GM18861 (cell line): ENCODE measurements around the gene PVR.
"Not testable (repeated sequence)": the region's sequence is repeated elsewhere in the genome, so short reads cannot be mapped to it uniquely, and the experiment has no call there.

Experiments used
- ATAC-seq: cut with Tn5 transposase; IDR thresholded peaks from one replicate; pipeline ENCODE4 v1.9.1; 2021; ENCODE audit not compliant: unreplicated experiment

Gene PVR

GRCh38 chr19:44643605-44644401 lies at the start of gene PVR:
Gene PVR (plus strand): TSS chr19:44643910. CDS start chr19:44644097, 187 bp downstream.
- ATAC-seq, result no peak

- ATAC-seq, result no peak
Observed at GRCh38 chr19:44596428-44597130, 47.1 kb upstream of the PVR start.

GRCh38 chr19:44597131-44597491 lies 46.6 kb upstream of the PVR start:
- ATAC-seq, result no peak

- ATAC-seq, result no peak
Observed at GRCh38 chr19:44598355-44598754, 45.4 kb upstream of the PVR start.

GRCh38 chr19:44598880-44599279 lies 44.8 kb upstream of the PVR start:
- ATAC-seq, result no peak

GRCh38 chr19:44600466-44600865 lies 43.2 kb upstream of the PVR start:
- no peak for ATAC-seq

- no peak for ATAC-seq
Observed at GRCh38 chr19:44602081-44602480, 41.6 kb upstream of the PVR start.

GRCh38 chr19:44603201-44603945 lies 40.3 kb upstream of the PVR start:
- no peak for ATAC-seq

- no peak for ATAC-seq
Observed at GRCh38 chr19:44604241-44604640, 39.5 kb upstream of the PVR start.

GRCh38 chr19:44605547-44605946 lies 38.2 kb upstream of the PVR start:
- ATAC-seq, result no peak

GRCh38 chr19:44607049-44607448 lies 36.7 kb upstream of the PVR start:
- no peak for ATAC-seq

- ATAC-seq, result no peak
Observed at GRCh38 chr19:44607917-44608316, 35.8 kb upstream of the PVR start.

- ATAC-seq, result no peak
Observed at GRCh38 chr19:44608391-44608821, 35.3 kb upstream of the PVR start.

GRCh38 chr19:44609219-44609618 lies 34.5 kb upstream of the PVR start:
- no peak for ATAC-seq

GRCh38 chr19:44610497-44610896 lies 33.2 kb upstream of the PVR start:
- not testable (repeated sequence) for ATAC-seq

GRCh38 chr19:44611812-44612295 lies 31.9 kb upstream of the PVR start:
- no peak for ATAC-seq

- ATAC-seq, result no peak
Observed at GRCh38 chr19:44613295-44614178, 30.2 kb upstream of the PVR start, which contains the start of gene IGSF23. Gene IGSF23 (plus strand): TSS chr19:44613563. CDS start chr19:44613646, 83 bp downstream.

GRCh38 chr19:44614313-44614712 lies 29.4 kb upstream of the PVR start:
- ATAC-seq, result no peak

GRCh38 chr19:44615863-44616247 lies 27.9 kb upstream of the PVR start:
- ATAC-seq, result no peak

GRCh38 chr19:44617110-44617880 lies 26.4 kb upstream of the PVR start:
- ATAC-seq, result no peak
